IMR-90 (cell line): ENCODE data around the gene TTC39C.

Source experiments
- CEBPB ChIP-seq: IDR thresholded peaks from 2 replicates; pipeline ENCODE4 v1.6.1; 2012; ENCODE audit warnings: low read depth, low read length, improper control_type of control experiment
- CTCF ChIP-seq: conservative IDR thresholded peaks from 2 replicates; pipeline ENCODE4 v1.5.1; 2012; ENCODE audit warnings: mild to moderate bottlenecking, low read depth, low read length, improper control_type of control experiment
- FOS ChIP-seq: fragments of 150-350 bp; IDR thresholded peaks from 2 replicates; pipeline ENCODE4 v1.6.1; 2016; ENCODE audit warnings: low read depth, low read length
- POLR2A ChIP-seq: IDR thresholded peaks from 2 replicates; pipeline ENCODE4 v1.6.1; 2012; ENCODE audit warnings: mild to moderate bottlenecking, low read depth, low read length
- RAD21 ChIP-seq: IDR thresholded peaks from 2 replicates; pipeline ENCODE4 v1.6.1; 2012; ENCODE audit warnings: low read length, improper control_type of control experiment

- TF ChIP-seq CTCF (no peak), POLR2A (no peak), FOS (no peak), RAD21 (no peak), CEBPB (no peak)
Measured at GRCh38 chr18:24057804-24058203, 43.2 kb downstream of the TTC39C start.
